GM23248 (cell line): Measurements from ENCODE around the gene WSB2. TPM values are rescaled to one million over a fixed set of nuclear protein-coding genes. Genes with fewer than 3 reads are reported as not detected.

ENCODE experiments used
- DNase-seq: peaks from one replicate; pipeline ENCODE4 v3.0.0-alpha.2; 2015
- H2AFZ ChIP-seq: fragments of 200-600 bp; sonication (generic); 2 replicates; pipeline ENCODE4 v1.6.1; 2016; ENCODE audit warnings: antibody characterized with exemption
- H3F3A ChIP-seq: fragments of 200-600 bp; sonication (generic); 2 replicates; pipeline ENCODE4 v1.6.1; 2016; ENCODE audit warnings: mild to moderate bottlenecking, antibody characterized with exemption, mixed run types; ENCODE audit not compliant: insufficient read depth
- H3K27ac ChIP-seq: fragments of 200-600 bp; sonication (generic); 2 replicates; pipeline ENCODE4 v1.5.1; 2016; ENCODE audit warnings: mild to moderate bottlenecking
- H3K27me3 ChIP-seq: fragments of 200-600 bp; sonication (generic); replicated peaks from 2 replicates; pipeline ENCODE4 v1.6.1; 2016; ENCODE audit warnings: mild to moderate bottlenecking; ENCODE audit not compliant: insufficient read depth
- H3K36me3 ChIP-seq: fragments of 200-600 bp; sonication (generic); 2 replicates; pipeline ENCODE4 v1.6.1; 2016; ENCODE audit warnings: low read depth, mild to moderate bottlenecking
- H3K4me1 ChIP-seq: fragments of 200-600 bp; sonication (generic); 2 replicates; pipeline ENCODE4 v1.6.1; 2016; ENCODE audit warnings: mild to moderate bottlenecking; ENCODE audit not compliant: insufficient read depth
- H3K4me2 ChIP-seq: fragments of 200-600 bp; sonication (generic); one replicate; pipeline ENCODE4 v1.6.1; 2016; ENCODE audit warnings: mild to moderate bottlenecking; ENCODE audit not compliant: unreplicated experiment
- H3K4me3 ChIP-seq: fragments of 200-600 bp; sonication (generic); 2 replicates; pipeline ENCODE4 v1.5.1; 2016; ENCODE audit warnings: mild to moderate bottlenecking
- H3K79me2 ChIP-seq: fragments of 200-600 bp; sonication (generic); 2 replicates; pipeline ENCODE4 v1.6.1; 2016; ENCODE audit warnings: mild to moderate bottlenecking; ENCODE audit not compliant: insufficient read depth
- H3K9ac ChIP-seq: fragments of 200-600 bp; sonication (generic); 2 replicates; pipeline ENCODE4 v1.6.1; 2016; ENCODE audit warnings: mild to moderate bottlenecking
- H3K9me2 ChIP-seq: fragments of 200-600 bp; sonication (generic); 2 replicates; pipeline ENCODE4 v1.6.1; 2016; ENCODE audit warnings: mixed run types, mild to moderate bottlenecking, moderate library complexity; ENCODE audit not compliant: insufficient read depth
- H3K9me3 ChIP-seq: fragments of 200-600 bp; sonication (generic); one replicate; pipeline ENCODE4 v1.6.1; 2017; ENCODE audit warnings: low read depth
- H4K20me1 ChIP-seq: fragments of 200-600 bp; sonication (generic); 2 replicates; pipeline ENCODE4 v1.6.0; 2016; ENCODE audit not compliant: insufficient read depth
- EZH2 ChIP-seq: fragments of 200-600 bp; sonication (generic); IDR thresholded peaks from 2 replicates; pipeline ENCODE4 v1.6.1; 2018; ENCODE audit warnings: antibody characterized with exemption, mild to moderate bottlenecking; ENCODE audit not compliant: insufficient read depth, poor library complexity, severe bottlenecking
- EZH2phosphoT487 ChIP-seq: fragments of 200-600 bp; sonication (generic); IDR thresholded peaks from 2 replicates; pipeline ENCODE4 v1.6.1; 2018; ENCODE audit warnings: antibody characterized with exemption, moderate library complexity, mild to moderate bottlenecking, low read depth; ENCODE audit not compliant: insufficient read depth
- WGBS, 2 experiments: methylation state at CpG; one replicate each; pipeline ENCODE4 v1.1.6; 2015 to 2017; ENCODE audit warnings: low lambda C conversion rate in 2 of 2, low coverage in 1 of 2; ENCODE audit errors: missing lambda C conversion rate in 2 of 2; 5-methylcytosine and 5-hydroxymethylcytosine counted together
- in situ Hi-C: fragments of 300-500 bp; cut with MboI; formaldehyde crosslinking; loops from 2 replicates; pipeline ENCODE4 v1.15.0; 2020
- polyA plus RNA-seq: library from polyadenylated mRNA; unstranded; fragments of >200 nt; fragmentation: Nextera tagmentation; extraction: Ambion mirVana; gene quantifications from 2 replicates; pipeline ENCODE4 v1.2.1, GENCODE V29; 2016
- total RNA-seq: library from RNA; depleted of rRNA; stranded (reverse); fragments of >200 nt; shearing (Covaris generic); gene quantifications from 2 replicates; pipeline ENCODE4 v1.2.3, GENCODE V29; 2014

Gene WSB2
- total and polyA plus RNA-seq, 2 experiments from 2014 or later, result 65.8 to 162 TPM

GRCh38 chr12:118035190-118036041 lies 25.6 kb downstream of the WSB2 start:
- Histone ChIP-seq H3K9ac (peak overlapping the region; percentile 36; the same call in 1 of the 2 replicates), H3F3A (peaks cover 51% of the 10 kb centered on the region), H3K79me2 (peaks cover 20% of the 10 kb centered on the region), H3K36me3 (peaks cover 71% of the 10 kb centered on the region), H3K4me3 (no peak overlapping the region), H3K27ac (peak overlapping the region; percentile 66), H3K9me3 (no peaks in the 10 kb centered on the region), H3K4me1 (peaks cover 29% of the 10 kb centered on the region), H3K27me3 (no peaks in the 10 kb centered on the region), H3K4me2 (no peak overlapping the region), H2AFZ (no peak overlapping the region), H4K20me1 (no peaks in the 10 kb centered on the region), H3K9me2 (no peaks in the 10 kb centered on the region)
- no peak for TF ChIP-seq EZH2phosphoT487
- TF ChIP-seq EZH2, result no peak
- peak; percentile 74 for DNase-seq
- WGBS, 2 experiments, result 63 to 64% methylated on average over 9 of the region's 9 CpGs
- in situ Hi-C loops, result no loop called here

GRCh38 chr12:118034429-118035189 lies 26.4 kb downstream of the WSB2 start:
- Histone ChIP-seq H3K4me3 (no peak overlapping the region), H3K27ac (peak overlapping the region; percentile 66), H3K9me2 (no peaks in the 10 kb centered on the region), H2AFZ (no peak overlapping the region), H3F3A (peaks cover 57% of the 10 kb centered on the region), H3K9ac (peak overlapping the region; percentile 36), H3K27me3 (no peaks in the 10 kb centered on the region), H4K20me1 (no peaks in the 10 kb centered on the region), H3K4me2 (no peak overlapping the region), H3K9me3 (no peaks in the 10 kb centered on the region), H3K79me2 (peaks cover 12% of the 10 kb centered on the region), H3K4me1 (peaks cover 29% of the 10 kb centered on the region), H3K36me3 (peaks cover 68% of the 10 kb centered on the region)
- no peak for TF ChIP-seq EZH2
- TF ChIP-seq EZH2phosphoT487, result no peak
- peak; percentile 82 for DNase-seq
- in situ Hi-C loops, result no loop called here
- WGBS, 2 experiments, result 60 to 65% methylated on average over 5 of the region's 5 CpGs

GRCh38 chr12:118033902-118034301 lies 27.1 kb downstream of the WSB2 start:
- peak overlapping the region; percentile 20 for H3K4me2 ChIP-seq
- DNase-seq, result peak; percentile 71
- no peaks in the 10 kb centered on the region for H4K20me1 ChIP-seq
- H3K4me3 ChIP-seq, result no peak overlapping the region
- H3K27me3 ChIP-seq, result no peaks in the 10 kb centered on the region
- WGBS, 2 experiments, result 19 to 24% methylated on average over 5 of the region's 5 CpGs
- H2AFZ ChIP-seq, result no peak overlapping the region
- H3K9ac ChIP-seq, result peak overlapping the region; percentile 36
- peaks cover 12% of the 10 kb centered on the region for H3K79me2 ChIP-seq
- H3K36me3 ChIP-seq, result peaks cover 68% of the 10 kb centered on the region
- peaks cover 63% of the 10 kb centered on the region for H3F3A ChIP-seq
- TF ChIP-seq EZH2phosphoT487 (no peak), EZH2 (no peak)
- H3K27ac ChIP-seq, result peak overlapping the region; percentile 66
- in situ Hi-C loops, result no loop called here
- H3K9me3 ChIP-seq, result no peaks in the 10 kb centered on the region
- H3K9me2 ChIP-seq, result no peaks in the 10 kb centered on the region
- peaks cover 29% of the 10 kb centered on the region for H3K4me1 ChIP-seq

GRCh38 chr12:118033323-118033722 lies 27.7 kb downstream of the WSB2 start:
- Histone ChIP-seq H3K27ac (peak overlapping the region; percentile 66), H3K4me3 (no peak overlapping the region), H3F3A (peaks cover 65% of the 10 kb centered on the region), H3K4me1 (peaks cover 29% of the 10 kb centered on the region), H3K27me3 (no peaks in the 10 kb centered on the region), H3K79me2 (peaks cover 10% of the 10 kb centered on the region), H3K9me3 (no peaks in the 10 kb centered on the region), H3K9ac (peak overlapping the region; percentile 36; the same call in 1 of the 2 replicates), H3K4me2 (peak overlapping the region; percentile 20), H2AFZ (no peak overlapping the region), H4K20me1 (no peaks in the 10 kb centered on the region), H3K9me2 (no peaks in the 10 kb centered on the region), H3K36me3 (peaks cover 68% of the 10 kb centered on the region)
- in situ Hi-C loops, result no loop called here
- TF ChIP-seq EZH2, result no peak
- no peak for TF ChIP-seq EZH2phosphoT487
- 46 to 47% methylated on average over 5 of the region's 5 CpGs for WGBS, 2 experiments
- DNase-seq, result peak; percentile 57
